CD14-positive monocyte (primary cell): ENCODE data around the gene P3H2. TPM values are rescaled to one million over a fixed set of nuclear protein-coding genes. Genes with fewer than 3 reads are reported as not detected.

Experiments
- DNase-seq, 3 donors: peaks; one replicate each; pipeline ENCODE4 v3.0.0-alpha.2; 2011 to 2022
- H2AFZ ChIP-seq: 2 replicates; pipeline ENCODE4 v1.6.0; 2012; ENCODE audit warnings: mild to moderate bottlenecking, low read depth, low read length, inconsistent platforms; ENCODE audit not compliant: insufficient read depth, poor library complexity, severe bottlenecking
- H3K27ac ChIP-seq, 2 donors: 1 replicate in 1 of 2; 2 replicates in 1 of 2; pipeline ENCODE4 v1.5.1; 2012 to 2013; ENCODE audit warnings: low read length in 2 of 2, control low read depth in 1 of 2, inconsistent platforms in 1 of 2, low read depth in 1 of 2, mild to moderate bottlenecking in 1 of 2
- H3K27me3 ChIP-seq, 2 donors: one replicate each; pipeline versions ENCODE4 v1.6.0 to v1.6.1; 2011 to 2013; ENCODE audit warnings: low read length in 2 of 2; ENCODE audit not compliant: control insufficient read depth in 2 of 2, insufficient read depth in 2 of 2
- H3K36me3 ChIP-seq, 2 donors: replicated peaks in 1 of 2; 1 replicate in 1 of 2; 2 replicates in 1 of 2; pipeline versions ENCODE4 v1.5.1 to v1.6.1; 2012 to 2013; ENCODE audit warnings: low read length in 2 of 2, control low read depth in 1 of 2, inconsistent platforms in 1 of 2, mild to moderate bottlenecking in 1 of 2; ENCODE audit not compliant: insufficient read depth in 2 of 2, control insufficient read depth in 1 of 2
- H3K4me1 ChIP-seq, 2 donors: 1 replicate in 1 of 2; 2 replicates in 1 of 2; pipeline versions ENCODE4 v1.5.1 to v1.6.1; 2012 to 2013; ENCODE audit warnings: low read length in 2 of 2, control low read depth in 1 of 2, inconsistent platforms in 1 of 2, mild to moderate bottlenecking in 1 of 2, moderate library complexity in 1 of 2; ENCODE audit not compliant: insufficient read depth in 2 of 2, control insufficient read depth in 1 of 2
- H3K4me2 ChIP-seq: replicated peaks from 2 replicates; pipeline ENCODE3; 2012; ENCODE audit warnings: low read length, moderate library complexity, mild to moderate bottlenecking; ENCODE audit not compliant: poor library complexity, severe bottlenecking; ENCODE audit errors: extremely low read depth
- H3K4me3 ChIP-seq, 3 experiments: fragments of 200-600 bp in 1 of 3; sonication (generic) in 1 of 3; replicated peaks in 1 of 3; 1 replicate in 2 of 3; 2 replicates in 1 of 3; pipeline ENCODE4 v1.5.1; 2011 to 2013; ENCODE audit warnings: low read length in 3 of 3, mild to moderate bottlenecking in 3 of 3, control low read depth in 2 of 3, low read depth in 2 of 3, inconsistent platforms in 1 of 3, moderate library complexity in 1 of 3
- H3K79me2 ChIP-seq: 2 replicates; pipeline ENCODE4 v1.6.0; 2012; ENCODE audit warnings: mild to moderate bottlenecking, control low read depth, inconsistent platforms, low read length, moderate library complexity; ENCODE audit not compliant: insufficient read depth
- H3K9ac ChIP-seq: 2 replicates; pipeline ENCODE4 v1.6.0; 2017; ENCODE audit warnings: low read length, mild to moderate bottlenecking; ENCODE audit not compliant: insufficient read depth, poor library complexity, severe bottlenecking
- H3K9me3 ChIP-seq, 2 donors: replicated peaks in 1 of 2; 1 replicate in 1 of 2; 2 replicates in 1 of 2; pipeline versions ENCODE4 v1.5.1 to v1.6.1; 2012 to 2013; ENCODE audit warnings: low read length in 2 of 2, control low read depth in 1 of 2; ENCODE audit not compliant: control insufficient read depth in 1 of 2, insufficient read depth in 1 of 2
- H4K20me1 ChIP-seq: 2 replicates; pipeline ENCODE4 v1.6.0; 2012; ENCODE audit warnings: mild to moderate bottlenecking, low read length, control low read depth, moderate library complexity; ENCODE audit not compliant: insufficient read depth
- H3K27ac Mint-ChIP-seq, 7 donors: one replicate each; pipeline ENCODE4 v1.8.0; 2020; ENCODE audit warnings: mild to moderate bottlenecking in 7 of 7, mixed read lengths in 7 of 7, moderate library complexity in 6 of 7, inconsistent platforms in 2 of 7
- H3K27me3 Mint-ChIP-seq, 3 donors: one replicate each; pipeline ENCODE4 v1.8.0; 2021 to 2022; ENCODE audit warnings: low read depth in 3 of 3, mild to moderate bottlenecking in 3 of 3, mixed read lengths in 3 of 3, moderate library complexity in 3 of 3, inconsistent platforms in 1 of 3
- H3K36me3 Mint-ChIP-seq, 2 donors: one replicate each; pipeline ENCODE4 v1.8.0; 2020; ENCODE audit warnings: mixed read lengths in 2 of 2, inconsistent platforms in 1 of 2, mild to moderate bottlenecking in 1 of 2
- H3K4me1 Mint-ChIP-seq: one replicate; pipeline ENCODE4 v1.8.0; 2020; ENCODE audit warnings: mild to moderate bottlenecking, mixed read lengths
- H3K4me3 Mint-ChIP-seq, 2 donors: one replicate each; pipeline ENCODE4 v1.8.0; 2020; ENCODE audit warnings: mild to moderate bottlenecking in 2 of 2, mixed read lengths in 2 of 2, moderate library complexity in 1 of 2
- H3K9me3 Mint-ChIP-seq, 7 donors: one replicate each; pipeline ENCODE4 v1.8.0; 2020 to 2022; ENCODE audit warnings: mixed read lengths in 7 of 7, mild to moderate bottlenecking in 6 of 7, moderate library complexity in 6 of 7, inconsistent platforms in 2 of 7
- CTCF ChIP-seq: fragments of 200-600 bp; IDR thresholded peaks from one replicate; pipeline ENCODE4 v1.8.0; 2022; ENCODE audit warnings: antibody characterized with exemption, mild to moderate bottlenecking
- WGBS: methylation state at CpG from one replicate; pipeline ENCODE4 v1.1.5; 2013; ENCODE audit warnings: missing lambda C conversion rate; ENCODE audit not compliant: insufficient coverage; 5-methylcytosine and 5-hydroxymethylcytosine counted together
- intact Hi-C, 2 donors: fragments of 100-400 bp; cut with micrococcal nuclease; formaldehyde crosslinking; loops; one replicate each; pipeline versions ENCODE4 v1.15.0 to v1.15.1; 2023
- polyA plus RNA-seq, 3 donors: library from polyadenylated mRNA; depleted of rRNA in 1 of 3; unstranded in 2 of 3; stranded (reverse) in 1 of 3; fragments of 300-500 nt in 2 of 3; fragments of >200 nt in 1 of 3; fragmentation: Illumina TruSeq in 2 of 3; gene quantifications; 1 replicate in 2 of 3; 2 replicates in 1 of 3; pipeline ENCODE4 v1.2.3, GENCODE V29; 2012 to 2021

Gene P3H2
- polyA plus RNA-seq, 3 donors: 0.25 to 0.31 (median 0.27) TPM

DNA sequence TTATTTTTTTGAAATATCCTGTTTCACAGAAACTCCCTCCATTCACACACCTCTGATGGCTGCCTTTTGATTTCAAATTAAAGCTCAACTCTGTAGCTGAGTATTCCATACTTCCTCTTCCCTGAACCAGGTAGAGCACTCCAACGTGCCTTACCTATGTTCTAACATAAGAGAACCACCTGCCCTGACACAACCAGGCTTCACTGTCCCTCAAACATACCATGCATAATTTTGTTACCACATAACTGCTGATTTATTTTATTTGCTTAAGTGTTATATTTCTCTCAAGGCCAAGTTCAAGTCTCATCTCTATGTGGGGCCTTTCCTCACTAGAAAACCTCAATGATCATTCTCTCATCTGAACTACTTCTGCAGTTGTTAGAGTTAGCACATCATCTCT is 209.7 kb downstream of the P3H2 start:
- Histone ChIP-seq H3K4me1 (no peaks in the 10 kb centered on the region), H3K27ac (no peak overlapping the region), H3K36me3 (no peaks in the 10 kb centered on the region), H4K20me1 (no peaks in the 10 kb centered on the region), H3K4me2 (no peak overlapping the region), H3K9me3 (no peaks in the 10 kb centered on the region), H3K4me3 (no peak overlapping the region), H2AFZ (no peak overlapping the region), H3K79me2 (no peaks in the 10 kb centered on the region), H3K9ac (no peak overlapping the region), H3K27me3 (no peaks in the 10 kb centered on the region)
- peaks cover 5% of the 10 kb centered on the region for H3K4me1 Mint-ChIP-seq
- intact Hi-C loops: no loop called here
- no peaks in the 10 kb centered on the region for H3K36me3 Mint-ChIP-seq
- TF ChIP-seq CTCF: no peak
- H3K27me3 Mint-ChIP-seq: peaks cover 0 to 2% (median 0%) of the 10 kb centered on the region in 3 donors
- H3K27ac Mint-ChIP-seq: no peak overlapping the region
- DNase-seq: no peak
- WGBS: no CpG with 5 or more reads among the region's 1 CpG
- no peak overlapping the region for H3K4me3 Mint-ChIP-seq
- H3K9me3 Mint-ChIP-seq: peaks cover 0 to 6% (median 3%) of the 10 kb centered on the region in 7 donors

DNA sequence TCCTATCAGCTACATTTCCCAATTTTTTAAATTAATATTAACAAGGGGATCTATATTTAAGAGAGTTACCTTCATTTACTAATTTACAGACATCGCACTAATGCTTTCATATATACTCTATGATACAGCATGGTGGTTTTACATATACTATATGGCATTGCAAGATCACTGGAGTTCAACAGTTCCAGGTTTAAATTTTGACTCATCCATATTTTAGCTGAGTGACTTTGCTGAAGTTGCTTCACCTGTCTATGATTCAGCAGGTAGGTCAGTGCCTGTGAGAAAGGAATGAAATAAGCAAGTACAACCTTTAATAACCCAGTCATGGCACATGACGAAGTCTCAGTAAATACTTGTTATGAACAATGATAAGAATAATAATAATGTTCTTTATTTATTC is 211.1 kb downstream of the P3H2 start:
- intact Hi-C loops: no loop called here
- no peaks in the 10 kb centered on the region for H4K20me1 ChIP-seq
- Mint-ChIP-seq H3K4me3 (no peak overlapping the region), H3K27me3 (no peaks in the 10 kb centered on the region), H3K27ac (no peak overlapping the region), H3K36me3 (no peaks in the 10 kb centered on the region), H3K9me3 (peaks cover 0 to 6% (median 2%) of the 10 kb centered on the region in 7 donors), H3K4me1 (peaks cover under 1% of the 10 kb centered on the region)
- no peaks in the 10 kb centered on the region for H3K4me1 ChIP-seq
- H3K4me3 ChIP-seq: no peak overlapping the region
- WGBS: no CpG with 5 or more reads among the region's 2 CpGs
- H3K27me3 ChIP-seq: no peaks in the 10 kb centered on the region
- no peak overlapping the region for H3K27ac ChIP-seq
- no peak for TF ChIP-seq CTCF
- no peaks in the 10 kb centered on the region for H3K9me3 ChIP-seq
- no peak overlapping the region for H3K9ac ChIP-seq
- no peaks in the 10 kb centered on the region for H3K79me2 ChIP-seq
- no peak overlapping the region for H3K4me2 ChIP-seq
- no peak overlapping the region for H2AFZ ChIP-seq
- DNase-seq: no peak
- no peaks in the 10 kb centered on the region for H3K36me3 ChIP-seq
